K562 (cell line): ENCODE measurements around the gene ICAM3. TPM values are rescaled to one million over a fixed set of nuclear protein-coding genes. Genes with fewer than 3 reads are reported as not detected.

ENCODE experiments used
- ETV5 ChIP-seq: sonication (generic); formaldehyde crosslinking; IDR thresholded peaks from 2 replicates; pipeline ENCODE4 v1.4.0; 2020; ENCODE audit warnings: low read depth, mild to moderate bottlenecking, missing genetic modification reagents
- KLF13 ChIP-seq: fragments of 450-650 bp; IDR thresholded peaks from 2 replicates; pipeline ENCODE4 v1.6.1; 2016; ENCODE audit warnings: missing genetic modification characterization, low read depth, mild to moderate bottlenecking, missing compliant biosample characterization, moderate library complexity, borderline replicate concordance
- PCBP2 ChIP-seq: fragments of 200-400 bp; formaldehyde crosslinking; IDR thresholded peaks from 2 replicates; pipeline ENCODE4 v1.6.1; 2018; ENCODE audit warnings: low read length, low read depth, mild to moderate bottlenecking, moderate library complexity; ENCODE audit not compliant: poor library complexity, severe bottlenecking
- RBM17 ChIP-seq: fragments of 200-400 bp; formaldehyde crosslinking; IDR thresholded peaks from 2 replicates; pipeline ENCODE4 v1.6.1; 2017; ENCODE audit warnings: low read depth, mild to moderate bottlenecking, low read length, borderline replicate concordance
- SUPT5H ChIP-seq: fragments of 450-650 bp; IDR thresholded peaks from 2 replicates; pipeline ENCODE4 v1.6.1; 2016
- THRAP3 ChIP-seq: fragments of 450-650 bp; IDR thresholded peaks from 2 replicates; pipeline ENCODE4 v1.6.1; 2016; ENCODE audit warnings: mild to moderate bottlenecking, inconsistent platforms, borderline replicate concordance
- TRIM24 ChIP-seq, 2 experiments: fragments of 450-650 bp; IDR thresholded peaks; 2 replicates each; pipeline ENCODE4 v1.6.1; 2016
- ZNF274 ChIP-seq: IDR thresholded peaks from 2 replicates; pipeline ENCODE4 v1.6.1; 2011; ENCODE audit warnings: low read depth, mild to moderate bottlenecking, low read length, moderate library complexity, borderline replicate concordance
- ZNF282 ChIP-seq: sonication (generic); formaldehyde crosslinking; IDR thresholded peaks from 2 replicates; pipeline ENCODE4 v1.8.1; 2023; ENCODE audit warnings: missing genetic modification reagents
- polyA plus RNA-seq, 8 experiments: library from polyadenylated mRNA; depleted of rRNA in 4 of 8; stranded (reverse) in 5 of 8; unstranded in 3 of 8; fragments of >200 nt; fragmentation: Nextera tagmentation in 2 of 8; fragmentation: Illumina TruSeq in 1 of 8; extraction: Ambion mirVana in 2 of 8; extraction: Trizol in 1 of 8; gene quantifications; 2 replicates each; pipeline versions ENCODE4 v1.2.1 to v1.2.3, GENCODE V29; 2011 to 2014; ENCODE audit warnings: inconsistent platforms in 1 of 8, missing spikeins in 1 of 8
- total RNA-seq, 7 experiments: library from RNA; depleted of rRNA in 6 of 7; stranded (reverse); fragments of >200 nt in 6 of 7; fragmentation: Illumina TruSeq in 2 of 7; extraction: Trizol in 2 of 7; gene quantifications; 2 replicates each; pipeline versions ENCODE4 v1.2.1 to v1.2.3, GENCODE V29; 2011 to 2021; ENCODE audit warnings: low replicate concordance in 1 of 7
- TF ChIP-seq, protein P1 (sequence below): sonication (generic); formaldehyde crosslinking; IDR thresholded peaks from 2 replicates; pipeline ENCODE4 v1.9.0; 2022; ENCODE audit warnings: mild to moderate bottlenecking, missing genetic modification reagents
- TF ChIP-seq, protein P2 (sequence below), 2 experiments: fragments of 450-650 bp; IDR thresholded peaks; 2 replicates each; pipeline ENCODE4 v1.6.1; 2018; ENCODE audit warnings: mild to moderate bottlenecking in 2 of 2, low read depth in 1 of 2; ENCODE audit not compliant: partially characterized antibody in 2 of 2
- TF ChIP-seq, protein P3 (sequence below): sonication (generic); formaldehyde crosslinking; IDR thresholded peaks from 2 replicates; pipeline ENCODE4 v1.5.0; 2020; ENCODE audit warnings: missing genetic modification reagents
- TF ChIP-seq, protein P4 (sequence below): sonication (generic); formaldehyde crosslinking; IDR thresholded peaks from 2 replicates; pipeline ENCODE4 v1.8.0; 2022; ENCODE audit warnings: missing genetic modification reagents, mild to moderate bottlenecking, moderate library complexity, borderline replicate concordance
- TF ChIP-seq, protein P5 (sequence below): fragments of 250-450 bp; sonication (Bioruptor Pico); IDR thresholded peaks from 2 replicates; pipeline ENCODE4 v1.8.0; 2022; ENCODE audit warnings: inconsistent platforms, mild to moderate bottlenecking, moderate library complexity, borderline replicate concordance

ICAM3 gene
- total and polyA plus RNA-seq, 9 of the 15 experiments (the other 6 are each of a cell fraction or from before 2014, with no cell fraction given) = 6.5 to 39.5 (median 24.2) TPM

DNA sequence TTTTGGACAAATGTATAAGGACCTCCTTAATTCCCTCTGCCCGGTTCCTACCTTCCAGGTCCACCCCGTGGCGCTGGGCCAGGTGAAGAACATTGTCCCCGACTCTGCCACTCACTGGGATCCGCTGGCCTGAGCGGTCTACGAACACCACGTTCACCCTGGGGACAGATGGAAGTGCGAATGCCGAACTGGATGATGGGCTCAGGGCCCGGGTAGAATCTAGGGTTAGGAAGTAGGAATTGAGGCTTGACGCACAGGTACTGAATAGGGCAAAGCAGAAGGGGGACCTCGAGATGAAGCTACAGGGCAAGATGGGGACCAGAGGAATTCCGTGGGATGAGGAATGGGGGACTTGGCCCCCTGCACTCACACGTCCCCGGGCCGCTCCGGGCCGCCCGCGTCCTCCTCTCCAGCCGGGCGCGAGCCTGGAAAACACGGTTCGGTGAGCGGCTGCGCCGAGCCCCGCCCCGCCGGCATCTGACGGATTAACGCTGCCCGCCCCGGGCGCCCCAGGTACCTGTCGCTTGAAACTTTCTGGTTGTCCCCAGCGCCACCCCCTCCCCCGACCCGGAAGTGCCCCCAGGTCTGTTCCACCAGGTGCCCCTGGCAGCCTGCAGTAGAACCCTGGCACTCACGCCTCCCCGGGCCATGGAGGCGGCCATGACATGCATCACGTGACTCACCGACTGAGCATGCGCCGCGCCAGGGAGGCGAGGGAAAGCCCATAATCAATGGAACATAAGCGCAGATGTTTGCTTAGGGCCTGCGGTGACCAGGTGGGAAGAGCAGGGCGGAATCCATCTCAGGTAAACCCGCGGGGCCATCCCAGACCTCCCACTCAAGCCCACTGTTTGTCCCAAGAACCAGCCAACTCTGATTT, 23.8 kb downstream of the ICAM3 start, which contains the start of gene FDX2 (continued):
- TF ChIP-seq ZNF274 (no peak), RBM17 (no peak), KLF13 (peak; percentile 71; the same call in 1 of the 2 replicates), PCBP2 (no peak), THRAP3 (no peak), TRIM24 (IDR thresholded peaks at IDR 0.05) (no peak), ETV5 (CRISPR knock-in tag) (no peak), ZNF282 (CRISPR knock-in tag) (no peak), SUPT5H (peak; percentile 82)
- TF ChIP-seq, protein P1, sequence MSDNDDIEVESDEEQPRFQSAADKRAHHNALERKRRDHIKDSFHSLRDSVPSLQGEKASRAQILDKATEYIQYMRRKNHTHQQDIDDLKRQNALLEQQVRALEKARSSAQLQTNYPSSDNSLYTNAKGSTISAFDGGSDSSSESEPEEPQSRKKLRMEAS (CRISPR knock-in tag) = peak; percentile 95
- TF ChIP-seq, protein P2, sequence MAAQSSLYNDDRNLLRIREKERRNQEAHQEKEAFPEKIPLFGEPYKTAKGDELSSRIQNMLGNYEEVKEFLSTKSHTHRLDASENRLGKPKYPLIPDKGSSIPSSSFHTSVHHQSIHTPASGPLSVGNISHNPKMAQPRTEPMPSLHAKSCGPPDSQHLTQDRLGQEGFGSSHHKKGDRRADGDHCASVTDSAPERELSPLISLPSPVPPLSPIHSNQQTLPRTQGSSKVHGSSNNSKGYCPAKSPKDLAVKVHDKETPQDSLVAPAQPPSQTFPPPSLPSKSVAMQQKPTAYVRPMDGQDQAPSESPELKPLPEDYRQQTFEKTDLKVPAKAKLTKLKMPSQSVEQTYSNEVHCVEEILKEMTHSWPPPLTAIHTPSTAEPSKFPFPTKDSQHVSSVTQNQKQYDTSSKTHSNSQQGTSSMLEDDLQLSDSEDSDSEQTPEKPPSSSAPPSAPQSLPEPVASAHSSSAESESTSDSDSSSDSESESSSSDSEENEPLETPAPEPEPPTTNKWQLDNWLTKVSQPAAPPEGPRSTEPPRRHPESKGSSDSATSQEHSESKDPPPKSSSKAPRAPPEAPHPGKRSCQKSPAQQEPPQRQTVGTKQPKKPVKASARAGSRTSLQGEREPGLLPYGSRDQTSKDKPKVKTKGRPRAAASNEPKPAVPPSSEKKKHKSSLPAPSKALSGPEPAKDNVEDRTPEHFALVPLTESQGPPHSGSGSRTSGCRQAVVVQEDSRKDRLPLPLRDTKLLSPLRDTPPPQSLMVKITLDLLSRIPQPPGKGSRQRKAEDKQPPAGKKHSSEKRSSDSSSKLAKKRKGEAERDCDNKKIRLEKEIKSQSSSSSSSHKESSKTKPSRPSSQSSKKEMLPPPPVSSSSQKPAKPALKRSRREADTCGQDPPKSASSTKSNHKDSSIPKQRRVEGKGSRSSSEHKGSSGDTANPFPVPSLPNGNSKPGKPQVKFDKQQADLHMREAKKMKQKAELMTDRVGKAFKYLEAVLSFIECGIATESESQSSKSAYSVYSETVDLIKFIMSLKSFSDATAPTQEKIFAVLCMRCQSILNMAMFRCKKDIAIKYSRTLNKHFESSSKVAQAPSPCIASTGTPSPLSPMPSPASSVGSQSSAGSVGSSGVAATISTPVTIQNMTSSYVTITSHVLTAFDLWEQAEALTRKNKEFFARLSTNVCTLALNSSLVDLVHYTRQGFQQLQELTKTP (IDR thresholded peaks at IDR 0.05; ENCODE audit: low read depth in 1 of 2, partially characterized antibody in 2 of 2) = peak in 1 of 2 experiments; percentile 43
- TF ChIP-seq, protein P3, sequence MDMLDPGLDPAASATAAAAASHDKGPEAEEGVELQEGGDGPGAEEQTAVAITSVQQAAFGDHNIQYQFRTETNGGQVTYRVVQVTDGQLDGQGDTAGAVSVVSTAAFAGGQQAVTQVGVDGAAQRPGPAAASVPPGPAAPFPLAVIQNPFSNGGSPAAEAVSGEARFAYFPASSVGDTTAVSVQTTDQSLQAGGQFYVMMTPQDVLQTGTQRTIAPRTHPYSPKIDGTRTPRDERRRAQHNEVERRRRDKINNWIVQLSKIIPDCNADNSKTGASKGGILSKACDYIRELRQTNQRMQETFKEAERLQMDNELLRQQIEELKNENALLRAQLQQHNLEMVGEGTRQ = peak; percentile 99
- TF ChIP-seq, protein P4, sequence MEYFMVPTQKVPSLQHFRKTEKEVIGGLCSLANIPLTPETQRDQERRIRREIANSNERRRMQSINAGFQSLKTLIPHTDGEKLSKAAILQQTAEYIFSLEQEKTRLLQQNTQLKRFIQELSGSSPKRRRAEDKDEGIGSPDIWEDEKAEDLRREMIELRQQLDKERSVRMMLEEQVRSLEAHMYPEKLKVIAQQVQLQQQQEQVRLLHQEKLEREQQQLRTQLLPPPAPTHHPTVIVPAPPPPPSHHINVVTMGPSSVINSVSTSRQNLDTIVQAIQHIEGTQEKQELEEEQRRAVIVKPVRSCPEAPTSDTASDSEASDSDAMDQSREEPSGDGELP (CRISPR knock-in tag) = peak; percentile 16; the same call in 1 of the 2 replicates
- TF ChIP-seq, protein P5, sequence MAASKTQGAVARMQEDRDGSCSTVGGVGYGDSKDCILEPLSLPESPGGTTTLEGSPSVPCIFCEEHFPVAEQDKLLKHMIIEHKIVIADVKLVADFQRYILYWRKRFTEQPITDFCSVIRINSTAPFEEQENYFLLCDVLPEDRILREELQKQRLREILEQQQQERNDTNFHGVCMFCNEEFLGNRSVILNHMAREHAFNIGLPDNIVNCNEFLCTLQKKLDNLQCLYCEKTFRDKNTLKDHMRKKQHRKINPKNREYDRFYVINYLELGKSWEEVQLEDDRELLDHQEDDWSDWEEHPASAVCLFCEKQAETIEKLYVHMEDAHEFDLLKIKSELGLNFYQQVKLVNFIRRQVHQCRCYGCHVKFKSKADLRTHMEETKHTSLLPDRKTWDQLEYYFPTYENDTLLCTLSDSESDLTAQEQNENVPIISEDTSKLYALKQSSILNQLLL (CRISPR knock-in tag) = no peak
